ENCODE data around the gene VAMP4. TPM values are rescaled to one million over a fixed set of nuclear protein-coding genes. Genes with fewer than 3 reads are reported as not detected.

VAMP4 gene
- total and polyA plus RNA-seq, 10 of the 15 experiments (the other 5 are each of a cell fraction or from before 2014, with no cell fraction given), result 0.90 to 7.9 (median 4.3) TPM

GRCh38 chr1:171718216-171718615 is 23.6 kb downstream of the VAMP4 start (continued):
- TF ChIP-seq CUX1 (IDR thresholded peaks at IDR 0.05; ENCODE audit: insufficient replicate concordance, low read depth, low read length) (no peak), RBBP5 (conservative IDR thresholded peaks at IDR 0.05) (no peak), NR2F1 (conservative IDR thresholded peaks at IDR 0.05) (no peak), SREBF1 (IDR thresholded peaks at IDR 0.05; ENCODE audit: low read length) (no peak)

GRCh38 chr1:171717062-171717718 is 24.7 kb downstream of the VAMP4 start:
- Histone ChIP-seq H3K79me2 (ENCODE audit: control insufficient read depth, insufficient read depth, low read length) (no peaks in the 10 kb centered on the region), H4K20me1 (ENCODE audit: control insufficient read depth, insufficient read depth) (no peaks in the 10 kb centered on the region), H3K4me3 (no peak overlapping the region), H3K9ac (ENCODE audit: control insufficient read depth, insufficient read depth, low read length) (no peak overlapping the region), H3K4me1 (ENCODE audit: control insufficient read depth, insufficient read depth, low read length) (no peaks in the 10 kb centered on the region), H3K9me3 (replicated peaks; ENCODE audit: control insufficient read depth, insufficient read depth, low read length) (no peaks in the 10 kb centered on the region), H3K36me3 (ENCODE audit: control insufficient read depth in 2 of 2, insufficient read depth in 2 of 2, low read length in 1 of 2) (no peaks in the 10 kb centered on the region), H2AFZ (ENCODE audit: control insufficient read depth, low read depth, low read length) (no peak overlapping the region), H3K4me2 (ENCODE audit: control insufficient read depth, insufficient read depth) (no peak overlapping the region), H3K27me3 (replicated peaks in 1 of 2; ENCODE audit: control insufficient read depth in 2 of 2, insufficient read depth in 2 of 2, low read length in 1 of 2) (no peaks in the 10 kb centered on the region), H3K27ac (ENCODE audit: control insufficient read depth, insufficient read depth) (no peak overlapping the region)
- intact Hi-C loops (cut with micrococcal nuclease; ENCODE audit: unreplicated experiment) (loop anchor here (5.0 to 10.0 kb wide), 2 partner anchors 145 to 232 kb away; partner anchors contain the start of gene PRRC2C), in situ Hi-C loops (cut with MboI) (no loop called here)
- ChIA-PET RAD21 (ENCODE audit: unreplicated experiment) (no interaction called here), CTCF (interaction anchor here (0.5 to 6.6 kb wide), 14 partner anchors 12 to 403 kb away, joined by 3 to 61 read pairs (median 5); partner anchors contain the start of genes FMO4, PRRC2C and VAMP4), POLR2A (no interaction called here), SMC1A (ENCODE audit: uncharacterized antibody, unreplicated experiment) (interaction anchor here (1.1 to 8.0 kb wide), 7 partner anchors 13 to 232 kb away, joined by 3 to 49 read pairs (median 4); partner anchors contain the start of gene PRRC2C)
- WGBS (ENCODE audit: insufficient coverage, insufficient replicate concordance, low lambda C conversion rate, missing lambda C conversion rate), result 93% methylated on average over 2 of the region's 2 CpGs
- ATAC-seq (no peak), FAIRE-seq (no peak), DNase-seq (ENCODE audit: low read depth, low spot score) (no peak)
- no TSS peak for BruUV-seq (replicated peaks)
- TF ChIP-seq ZBTB40 (IDR thresholded peaks at IDR 0.05; ENCODE audit: borderline replicate concordance) (no peak), HDAC6 (IDR thresholded peaks at IDR 0.05; ENCODE audit: unreplicated experiment) (no peak), ZNF384 (IDR thresholded peaks at IDR 0.05; ENCODE audit: borderline replicate concordance, low read depth, low read length) (no peak), STAT1 (conservative IDR thresholded peaks at IDR 0.05) (no peak), ZNF274 (IDR thresholded peaks at IDR 0.05; ENCODE audit: insufficient read depth, insufficient read length) (no peak), HDGF (IDR thresholded peaks at IDR 0.05) (no peak), ZNF24 (IDR thresholded peaks at IDR 0.05) (no peak), POLR2A (IDR thresholded peaks at IDR 0.05; ENCODE audit: low read depth, low read length) (no peak), RCOR1 (conservative IDR thresholded peaks at IDR 0.05; ENCODE audit: low read depth, low read length) (no peak), FOXK2 (IDR thresholded peaks at IDR 0.05) (no peak), TBL1XR1 (IDR thresholded peaks at IDR 0.05; ENCODE audit: low read depth, low read length) (no peak)
